ENCODE results near the gene OR51S1.
"Not testable (repeated sequence)": the region's sequence is repeated elsewhere in the genome, so short reads cannot be mapped to it uniquely, and the experiment has no call there.

OR51S1 gene, protein sequence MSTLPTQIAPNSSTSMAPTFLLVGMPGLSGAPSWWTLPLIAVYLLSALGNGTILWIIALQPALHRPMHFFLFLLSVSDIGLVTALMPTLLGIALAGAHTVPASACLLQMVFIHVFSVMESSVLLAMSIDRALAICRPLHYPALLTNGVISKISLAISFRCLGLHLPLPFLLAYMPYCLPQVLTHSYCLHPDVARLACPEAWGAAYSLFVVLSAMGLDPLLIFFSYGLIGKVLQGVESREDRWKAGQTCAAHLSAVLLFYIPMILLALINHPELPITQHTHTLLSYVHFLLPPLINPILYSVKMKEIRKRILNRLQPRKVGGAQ

DNA sequence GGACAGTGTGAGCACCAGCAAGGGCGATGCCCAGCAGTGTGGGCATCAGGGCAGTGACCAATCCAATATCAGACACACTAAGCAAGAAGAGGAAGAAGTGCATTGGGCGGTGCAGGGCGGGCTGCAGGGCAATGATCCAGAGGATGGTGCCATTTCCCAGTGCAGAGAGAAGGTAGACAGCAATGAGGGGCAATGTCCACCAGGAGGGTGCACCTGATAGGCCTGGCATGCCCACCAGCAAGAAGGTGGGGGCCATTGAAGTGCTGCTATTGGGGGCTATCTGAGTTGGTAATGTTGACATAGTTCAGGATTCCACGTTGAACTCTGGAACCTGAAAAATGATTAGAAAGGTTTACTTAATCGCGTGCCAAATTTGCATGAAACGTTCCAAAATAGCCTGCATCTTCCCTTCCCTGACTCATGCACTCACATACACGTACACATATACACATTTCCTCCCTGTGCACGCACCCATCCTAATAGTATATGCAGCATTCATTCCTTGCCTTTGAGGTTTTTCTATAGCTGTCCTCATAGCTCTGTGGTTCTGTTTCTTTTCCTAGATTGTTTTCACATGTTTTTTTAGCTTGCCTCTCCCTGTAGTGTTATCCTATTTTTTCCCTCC lies at the start of gene OR51S1:
Gene OR51S1, minus strand, starts transcription at position 301 of the 625 bp plus-strand sequence. Its CDS starts 0 bp downstream, at position 301.
- DNase-seq, result no peak

DNA sequence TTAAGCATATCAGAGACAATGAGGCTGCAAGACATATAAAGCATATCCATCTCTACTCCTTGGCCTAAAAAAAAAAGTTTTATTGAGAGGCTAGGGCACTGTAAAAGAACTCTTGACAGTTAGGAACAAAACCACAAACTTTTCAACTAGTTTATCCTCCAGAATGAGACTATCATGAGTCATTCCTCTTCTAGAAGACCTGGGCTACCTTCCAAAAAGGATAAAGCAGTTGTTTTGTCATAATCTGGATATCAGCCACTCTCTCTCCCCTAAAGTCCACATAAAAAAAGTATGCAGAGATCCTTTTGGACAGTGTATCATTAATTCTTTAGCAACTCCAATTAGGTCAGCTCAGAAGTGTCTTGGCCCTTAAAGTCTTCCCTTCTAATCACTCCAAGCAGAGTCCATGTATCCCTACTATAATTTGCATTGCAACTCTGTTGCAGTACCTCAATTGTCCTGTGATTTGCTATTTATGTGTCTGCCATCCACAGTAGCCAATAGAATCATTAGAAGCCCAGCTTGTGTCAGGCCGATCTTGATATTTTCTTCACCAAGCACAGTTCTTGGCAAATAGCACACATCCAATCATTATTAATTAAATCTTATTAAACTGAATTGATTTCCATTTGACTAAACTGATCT lies 43.1 kb upstream of the OR51S1 start:
- DNase-seq, result peak; percentile 55

DNA sequence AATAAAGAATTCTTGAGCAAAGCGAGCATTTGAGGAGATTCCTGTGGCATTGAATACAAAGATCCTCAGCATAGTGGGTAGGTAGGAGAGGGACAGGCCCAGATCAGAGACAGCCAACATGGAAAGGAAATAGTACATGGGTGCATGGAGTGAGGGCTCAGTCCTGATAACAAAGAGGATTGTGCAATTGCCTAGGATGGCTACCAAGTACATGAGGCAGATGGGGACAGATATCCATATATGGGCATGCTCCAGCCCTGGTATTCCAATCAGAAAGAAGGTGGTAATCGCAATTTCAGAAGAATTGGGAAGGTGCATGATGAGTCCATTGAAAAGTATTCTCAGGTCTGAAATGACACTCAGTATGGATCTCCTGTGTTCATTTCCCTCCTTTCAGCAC lies 41.3 kb upstream of the OR51S1 start:
- peak; percentile 27 for DNase-seq

DNA sequence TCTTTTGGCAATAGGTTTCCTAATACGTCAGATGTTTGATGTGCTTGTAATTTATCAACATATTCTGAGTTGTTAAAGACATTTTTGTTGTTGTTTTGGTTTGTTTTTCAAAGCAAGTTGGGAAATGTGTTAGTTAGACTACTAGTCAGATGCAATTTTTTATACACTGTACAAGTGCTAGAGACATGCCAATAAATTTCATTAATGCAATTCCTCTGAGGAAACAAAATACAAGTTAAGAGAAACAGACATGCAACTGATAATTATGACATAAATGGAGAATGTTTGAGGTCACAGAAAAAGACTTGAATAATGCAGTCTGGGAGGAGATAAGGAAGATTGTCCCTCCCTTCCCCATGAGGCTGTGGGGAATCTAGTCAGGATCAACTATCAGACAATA lies 38.6 kb upstream of the OR51S1 start:
- DNase-seq, result no peak

DNA sequence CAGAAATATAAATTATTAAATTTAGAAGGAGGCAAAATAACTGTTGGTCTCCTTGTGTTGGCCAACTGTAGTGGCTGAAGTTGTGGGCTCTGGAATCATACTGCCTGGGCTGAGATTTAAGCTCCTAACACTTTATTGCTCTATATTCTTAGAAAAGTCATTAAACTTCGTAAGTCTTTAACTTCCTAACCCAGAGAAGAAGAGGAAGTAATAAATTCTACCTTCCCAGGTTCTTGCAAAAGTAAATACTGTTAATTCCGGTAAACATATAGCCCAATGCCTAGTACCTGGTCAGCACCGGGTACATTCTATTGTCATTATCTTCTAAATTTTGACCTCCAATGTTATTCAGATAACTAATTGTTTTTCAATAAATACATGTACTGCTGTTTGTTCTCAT lies 37.2 kb upstream of the OR51S1 start:
- DNase-seq, result no peak

DNA sequence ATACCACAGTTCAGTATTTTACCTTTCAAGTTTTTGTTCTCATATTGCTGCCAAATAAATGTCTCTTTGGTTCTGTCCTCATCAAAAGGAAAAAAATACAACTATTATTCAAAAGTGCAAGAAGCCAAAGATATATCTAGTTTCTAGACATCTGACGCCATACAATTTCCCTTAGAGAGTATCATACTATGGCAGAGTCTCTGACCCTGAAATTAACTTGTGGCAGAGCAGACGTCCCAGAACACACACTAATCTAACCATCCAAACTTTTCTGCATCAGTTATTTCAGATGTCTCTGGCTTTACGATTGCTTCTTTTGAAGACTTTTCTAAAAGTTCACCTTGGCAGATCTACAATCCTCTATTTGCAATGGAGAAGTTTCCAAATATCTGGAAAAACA lies 35.4 kb upstream of the OR51S1 start:
- no peak for DNase-seq

DNA sequence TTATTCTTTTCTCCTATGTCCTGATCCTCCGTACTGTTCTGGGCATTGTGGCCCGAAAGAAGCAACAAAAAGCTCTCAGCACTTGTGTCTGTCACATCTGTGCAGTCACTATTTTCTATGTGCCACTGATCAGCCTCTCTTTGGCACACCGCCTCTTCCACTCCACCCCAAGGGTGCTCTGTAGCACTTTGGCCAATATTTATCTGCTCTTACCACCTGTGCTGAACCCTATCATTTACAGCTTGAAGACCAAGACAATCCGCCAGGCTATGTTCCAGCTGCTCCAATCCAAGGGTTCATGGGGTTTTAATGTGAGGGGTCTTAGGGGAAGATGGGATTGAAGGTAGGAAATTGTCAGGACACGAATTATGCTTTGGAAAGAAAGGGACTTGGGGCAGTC lies 33.5 kb upstream of the OR51S1 start:
- DNase-seq, result peak; percentile 48

DNA sequence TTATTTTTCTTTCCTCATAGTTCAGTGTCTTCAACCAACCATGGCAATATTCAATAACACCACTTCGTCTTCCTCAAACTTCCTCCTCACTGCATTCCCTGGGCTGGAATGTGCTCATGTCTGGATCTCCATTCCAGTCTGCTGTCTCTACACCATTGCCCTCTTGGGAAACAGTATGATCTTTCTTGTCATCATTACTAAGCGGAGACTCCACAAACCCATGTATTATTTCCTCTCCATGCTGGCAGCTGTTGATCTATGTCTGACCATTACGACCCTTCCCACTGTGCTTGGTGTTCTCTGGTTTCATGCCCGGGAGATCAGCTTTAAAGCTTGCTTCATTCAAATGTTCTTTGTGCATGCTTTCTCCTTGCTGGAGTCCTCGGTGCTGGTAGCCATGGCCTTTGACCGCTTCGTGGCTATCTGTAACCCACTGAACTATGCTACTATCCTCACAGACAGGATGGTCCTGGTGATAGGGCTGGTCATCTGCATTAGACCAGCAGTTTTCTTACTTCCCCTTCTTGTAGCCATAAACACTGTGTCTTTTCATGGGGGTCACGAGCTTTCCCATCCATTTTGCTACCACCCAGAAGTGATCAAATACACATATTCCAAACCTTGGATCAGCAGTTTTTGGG lies 33.0 kb upstream of the OR51S1 start, which contains the start of gene OR51T1:
Gene OR51T1, plus strand, starts transcription at position 41 of the 641 bp plus-strand sequence. Its CDS starts 0 bp downstream, at position 41.
- DNase-seq, result no peak

DNA sequence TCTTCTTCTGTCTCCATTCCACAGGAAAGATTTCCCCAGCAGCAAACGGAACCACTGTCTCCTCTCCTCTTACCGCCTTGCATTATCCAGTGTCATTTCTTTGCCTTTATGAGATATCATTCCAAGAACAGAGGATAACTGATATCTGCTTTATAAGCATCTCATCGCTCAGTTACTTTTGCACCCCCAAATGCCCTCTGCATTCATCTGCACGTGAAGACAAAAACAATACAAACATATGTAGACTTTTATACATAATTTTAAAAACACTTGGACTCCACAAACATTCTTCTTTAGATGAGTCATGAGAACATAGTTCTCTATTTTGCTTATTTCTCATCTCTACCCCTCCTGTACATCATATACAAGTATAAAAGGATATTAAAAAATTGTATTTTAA lies 32.2 kb upstream of the OR51S1 start:
- no peak for DNase-seq

DNA sequence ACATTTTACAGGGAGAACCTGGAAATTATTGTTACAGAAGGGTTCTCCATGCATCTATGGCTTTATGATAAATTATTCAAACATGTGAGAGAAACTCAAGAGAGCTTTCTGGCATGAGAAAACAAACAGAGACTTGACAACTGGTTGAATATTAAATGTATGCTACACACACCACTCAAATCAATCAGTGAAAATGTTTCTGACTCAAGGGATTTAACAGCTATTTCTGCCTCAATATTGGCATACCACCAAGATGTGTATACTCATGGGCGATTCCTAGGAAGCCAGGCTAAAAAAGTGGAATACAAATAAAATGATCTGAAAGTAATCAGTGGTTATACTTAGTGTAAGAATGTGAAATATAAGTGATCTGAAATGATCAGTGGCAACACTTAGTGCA lies 16.8 kb upstream of the OR51S1 start:
- DNase-seq, result peak; percentile 68

DNA sequence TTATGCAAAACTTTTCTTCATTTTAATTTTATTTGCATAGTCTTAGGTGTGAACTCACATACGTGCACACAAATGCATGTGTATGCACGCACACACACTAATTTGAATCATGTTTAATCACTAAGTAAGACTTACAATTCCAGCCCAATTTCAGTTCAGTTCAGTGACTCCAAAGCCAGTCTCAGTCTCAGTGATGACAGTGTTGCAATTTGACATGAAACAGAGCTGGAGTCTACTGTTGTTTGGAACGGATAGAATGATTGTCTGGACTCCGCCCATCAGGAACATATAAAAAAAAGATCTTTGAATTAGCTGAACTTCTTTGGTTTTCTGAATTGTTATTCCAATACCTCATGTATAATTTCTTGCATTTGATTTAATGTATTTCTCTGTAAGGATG lies 14.9 kb upstream of the OR51S1 start:
- DNase-seq, result no peak

DNA sequence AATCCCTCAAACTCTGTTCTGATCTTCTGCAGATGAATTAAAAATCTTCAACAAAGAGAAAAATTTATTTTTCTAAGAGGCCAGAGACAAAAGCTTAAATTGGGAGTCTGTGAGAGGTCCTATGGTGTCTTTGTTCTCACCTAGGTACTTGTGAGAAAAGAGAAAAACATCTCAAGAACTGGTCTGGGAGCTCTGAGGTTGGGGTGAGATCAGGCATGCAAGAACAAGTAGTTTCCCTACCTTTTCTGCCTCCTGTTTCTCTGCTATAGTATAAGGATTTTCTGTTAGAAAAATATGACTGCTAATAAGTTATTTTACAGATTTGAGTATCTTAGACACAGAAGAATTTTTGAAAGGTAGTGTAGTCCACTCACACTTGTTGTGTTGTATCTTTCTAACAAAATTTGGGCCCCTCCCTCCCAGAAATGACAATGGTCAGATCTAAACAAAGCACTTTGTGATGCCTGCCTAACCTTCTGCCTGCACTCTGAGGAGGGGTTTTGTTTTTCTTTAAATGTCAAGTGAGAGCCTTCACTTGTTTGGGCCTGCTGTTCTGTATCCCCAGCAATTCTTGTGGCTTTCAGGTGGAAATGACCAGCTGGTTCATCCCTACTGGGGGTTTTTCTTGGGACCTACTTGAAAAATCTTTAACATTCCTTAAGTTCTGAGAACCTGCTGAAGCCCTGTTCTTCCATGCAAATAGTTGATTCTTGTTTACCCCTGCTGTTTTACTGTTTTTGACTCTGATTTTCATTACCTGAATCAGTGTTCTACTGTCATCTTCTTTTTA lies 13.6 kb upstream of the OR51S1 start:
- no peak for DNase-seq

DNA sequence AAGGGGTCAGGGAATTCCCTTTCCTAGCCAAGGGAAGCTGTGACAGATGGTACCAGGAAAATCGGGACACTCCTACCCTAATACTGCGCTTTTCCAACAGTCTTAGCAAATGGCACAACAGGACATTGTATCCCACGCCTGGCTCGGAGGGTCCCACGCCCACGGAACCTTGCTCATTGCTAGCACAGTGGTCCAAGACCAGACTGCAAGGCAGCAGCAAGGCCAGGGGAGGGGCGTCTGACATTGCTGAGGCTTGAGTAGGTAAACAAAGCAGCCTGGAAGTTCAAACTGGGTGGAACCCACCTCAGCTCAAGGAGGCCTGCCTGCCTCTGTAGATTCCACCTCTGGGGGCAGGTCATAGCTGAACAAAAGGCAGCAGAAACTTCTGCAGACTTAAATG lies 5.3 kb upstream of the OR51S1 start:
- not testable (repeated sequence) for DNase-seq

DNA sequence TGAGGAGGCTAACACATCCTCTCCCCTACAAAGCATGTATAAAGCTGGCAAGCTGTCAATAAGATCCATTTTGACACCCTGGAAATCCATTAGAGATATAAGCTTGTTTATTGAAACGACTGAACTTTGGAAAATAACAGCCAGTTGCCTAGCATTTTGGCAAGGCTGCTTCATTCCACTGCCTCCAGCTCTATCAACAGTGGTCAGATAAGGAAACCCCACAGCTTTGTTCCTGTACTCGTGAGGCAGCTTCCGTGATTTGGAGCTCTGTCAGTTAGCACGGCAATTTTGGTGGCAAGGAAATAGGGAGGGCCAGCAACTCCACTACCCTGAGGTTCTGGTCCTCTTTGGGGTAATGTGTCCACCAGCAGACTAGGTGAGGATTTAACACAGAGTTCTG lies 2.0 kb upstream of the OR51S1 start:
- DNase-seq, result no peak

DNA sequence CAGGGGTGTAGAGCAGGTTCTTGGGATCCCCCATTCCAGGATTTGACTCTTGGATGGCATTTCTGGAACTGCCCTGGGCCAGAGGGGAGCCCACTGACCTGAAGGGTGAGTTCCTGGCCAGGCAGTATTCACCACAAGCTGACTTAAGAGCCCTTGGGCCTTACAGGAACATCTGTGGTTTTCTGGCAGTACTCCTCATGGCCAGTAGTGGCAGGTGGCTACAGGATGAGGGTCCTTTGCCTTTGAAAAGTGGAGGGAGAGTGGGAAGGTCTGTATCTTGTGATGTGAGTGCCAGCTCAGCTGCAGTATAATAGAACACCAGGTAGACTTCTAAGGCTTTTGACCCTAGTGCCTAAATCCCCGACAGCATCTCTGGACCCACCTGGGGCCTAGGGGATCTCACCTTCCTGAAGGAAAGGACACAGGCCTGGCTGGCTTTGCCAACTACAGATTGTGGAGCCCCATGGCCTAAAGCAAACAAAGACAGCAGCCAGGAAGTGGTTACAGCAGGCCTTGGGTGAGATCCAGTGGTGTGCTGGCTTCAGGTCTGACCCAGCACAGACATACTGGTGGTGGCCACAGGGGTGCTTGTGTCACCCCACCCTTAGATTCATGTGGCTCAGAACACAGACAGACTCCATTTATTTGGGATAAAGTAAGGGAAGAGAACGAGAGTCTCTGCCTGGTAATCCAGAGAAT lies 9.0 kb downstream of the OR51S1 start:
- DNase-seq, result peak; percentile 55

DNA sequence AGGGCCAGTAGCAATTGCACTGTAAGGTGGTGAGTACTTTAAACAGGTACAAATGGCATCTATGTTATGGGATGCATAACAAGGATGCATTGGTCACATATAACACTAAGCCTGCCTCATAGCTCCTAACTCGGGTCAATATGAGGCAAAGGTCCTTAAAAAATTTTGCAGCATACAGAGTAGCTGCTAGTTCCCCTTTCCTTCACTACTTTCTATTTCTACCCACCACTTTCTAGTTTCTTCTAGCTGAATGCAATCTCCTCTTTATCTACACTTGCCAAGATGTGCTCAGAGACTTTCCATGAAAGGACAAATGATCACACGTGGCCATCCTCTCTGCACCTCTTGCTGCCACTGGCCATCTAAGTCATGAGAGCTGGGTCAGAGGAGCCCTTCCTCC lies 18.1 kb downstream of the OR51S1 start:
- no peak for DNase-seq

DNA sequence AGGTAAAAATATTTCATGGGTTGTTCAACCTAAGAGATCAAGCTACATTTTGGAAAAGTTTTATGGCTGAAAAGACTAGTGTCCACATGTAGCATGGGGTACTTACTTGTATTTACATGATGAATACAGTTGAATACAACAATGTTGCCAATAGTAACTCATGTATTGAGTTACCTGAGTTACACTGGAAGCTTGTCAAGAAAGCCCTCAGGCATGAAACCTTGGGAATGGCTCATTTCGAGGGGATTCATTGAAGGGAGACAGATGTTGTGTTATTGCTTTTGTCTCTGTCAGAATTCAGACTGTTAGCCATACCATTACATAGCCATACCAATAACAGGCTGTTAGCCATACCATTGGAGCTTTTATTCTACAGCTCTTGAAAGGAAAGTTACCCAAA lies 18.7 kb downstream of the OR51S1 start:
- DNase-seq, result peak; percentile 43

DNA sequence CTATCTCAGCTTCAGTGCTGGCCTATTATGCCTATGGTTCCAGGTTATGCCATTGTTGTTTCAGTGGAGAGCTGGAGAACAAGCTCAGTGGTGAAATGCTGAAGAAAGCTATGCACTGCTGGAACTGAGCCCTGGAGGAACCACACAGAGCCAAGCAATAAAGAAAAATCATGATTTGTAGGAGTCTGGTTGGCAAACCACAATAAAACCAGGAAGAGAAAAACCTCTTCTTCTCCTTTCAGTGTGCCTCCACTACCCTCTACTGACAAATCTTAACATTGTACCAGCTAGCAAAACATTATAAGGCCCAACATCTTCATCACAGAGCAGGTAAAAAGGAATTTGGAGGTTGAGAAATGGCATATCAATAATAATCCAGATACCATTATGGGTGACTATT lies 22.6 kb downstream of the OR51S1 start:
- DNase-seq, result peak; percentile 65

DNA sequence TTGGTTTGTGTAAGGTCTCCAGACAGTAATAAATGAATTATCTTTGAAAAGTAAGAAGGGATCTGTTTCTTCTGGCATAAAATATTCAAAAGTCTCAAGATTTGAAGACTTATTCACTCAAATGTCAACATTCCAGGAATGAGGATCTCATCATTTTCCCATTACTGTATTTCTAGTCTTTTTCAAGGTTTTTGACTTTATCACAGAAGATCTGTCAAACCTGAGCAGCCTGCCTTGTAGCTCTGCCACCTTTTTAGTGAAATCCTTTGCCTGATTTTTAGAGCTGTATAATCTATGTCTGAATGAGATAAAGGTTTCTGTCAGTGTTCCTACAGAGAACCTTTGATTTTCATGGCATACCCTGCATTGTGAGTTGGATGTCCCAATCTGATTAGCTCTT lies 23.9 kb downstream of the OR51S1 start:
- no peak for DNase-seq

DNA sequence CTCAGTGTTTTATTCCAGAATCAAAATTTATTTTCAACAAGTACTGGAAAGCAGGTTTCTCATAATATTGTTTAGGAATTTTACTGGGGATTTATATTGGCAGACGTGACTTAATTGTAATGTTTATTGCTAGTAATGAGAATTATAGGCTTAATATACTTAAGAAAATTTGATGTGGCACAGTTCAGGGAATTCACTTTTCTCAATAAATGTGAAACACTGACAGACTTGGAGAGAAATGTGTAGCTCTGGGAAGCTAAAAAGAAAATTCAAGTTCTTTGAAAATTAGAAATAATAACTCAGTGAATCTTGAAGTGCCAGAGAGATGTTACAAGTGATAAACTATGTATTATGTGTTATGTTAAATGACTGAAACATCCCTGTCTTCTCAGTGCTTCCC lies 28.0 kb downstream of the OR51S1 start, which contains the start of gene OR51F2:
Gene OR51F2, plus strand, starts transcription at position 301 of the 400 bp plus-strand sequence. CDS start 101 bp downstream, outside the sequence.
- no peak for DNase-seq

DNA sequence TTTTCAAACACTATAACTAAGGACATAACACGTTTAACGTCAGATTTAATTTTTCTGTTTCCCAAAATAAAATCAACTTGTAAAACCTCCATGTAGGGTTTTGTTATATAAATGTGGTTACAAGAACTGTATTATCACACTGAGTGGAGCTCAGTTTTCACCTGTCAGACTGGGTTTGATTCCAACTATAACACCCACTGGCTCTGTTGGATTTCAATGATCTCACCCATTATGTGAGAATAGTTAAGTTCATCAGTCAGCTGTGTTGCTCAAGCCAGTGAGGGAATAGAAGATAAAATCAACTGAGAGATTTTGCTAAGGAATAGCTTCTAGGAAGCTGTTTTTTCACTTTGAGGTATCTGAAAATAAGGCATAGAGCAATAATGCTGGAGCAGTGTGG lies 39.8 kb downstream of the OR51S1 start:
- DNase-seq, result no peak

DNA sequence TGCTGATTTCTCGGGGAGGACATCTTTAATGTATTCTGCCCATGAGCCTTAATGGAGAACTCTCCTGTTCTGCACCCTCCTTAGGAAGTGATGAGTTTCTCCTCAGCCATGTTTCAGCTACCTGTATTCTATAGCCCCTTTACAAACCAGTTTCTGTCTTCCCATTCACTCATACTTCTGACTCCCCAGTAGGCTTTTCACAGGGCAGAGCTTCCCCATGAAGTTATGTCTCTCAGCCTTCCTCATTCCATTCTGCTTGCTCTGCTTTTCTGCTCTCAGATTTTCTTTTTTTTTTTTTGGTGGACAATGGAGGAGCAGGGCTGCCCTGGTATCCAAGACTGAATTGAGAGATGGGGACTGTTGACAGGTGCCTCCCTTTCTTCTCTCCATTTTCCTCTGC lies 40.5 kb downstream of the OR51S1 start:
- no peak for DNase-seq

Measured in DMS53 (cell line).